Sigmoid colon (tissue), 7 donors: ENCODE data around the gene RALY. TPM values are rescaled to one million over a fixed set of nuclear protein-coding genes. Genes with fewer than 3 reads are reported as not detected.
A peak's percentile ranks its signal among the peaks of the same experiment; 100 is the strongest.

ENCODE experiments used
- DNase-seq: peaks from one replicate; pipeline ENCODE4 v3.0.0-alpha.2; 2019
- H3K27ac ChIP-seq, 4 donors: fragments of 200-600 bp; sonication (generic); one replicate each; pipeline ENCODE4 v1.5.1; 2016 to 2019; ENCODE audit warnings: mild to moderate bottlenecking in 1 of 4
- H3K27me3 ChIP-seq, 3 donors: fragments of 200-600 bp; sonication (generic); one replicate each; pipeline ENCODE4 v1.5.1; 2019; ENCODE audit warnings: mild to moderate bottlenecking in 1 of 3
- H3K36me3 ChIP-seq, 4 donors: fragments of 200-600 bp; sonication (generic); one replicate each; pipeline ENCODE4 v1.5.1; 2016 to 2019
- H3K4me1 ChIP-seq, 4 donors: fragments of 200-600 bp; sonication (generic); one replicate each; pipeline ENCODE4 v1.5.1; 2017 to 2019
- H3K4me3 ChIP-seq, 4 donors: fragments of 200-600 bp; sonication (generic); one replicate each; pipeline ENCODE4 v1.5.1; 2017 to 2019; ENCODE audit warnings: mild to moderate bottlenecking in 2 of 4, moderate library complexity in 1 of 4
- H3K9me3 ChIP-seq, 4 donors: fragments of 200-600 bp in 3 of 4; sonication (generic) in 3 of 4; one replicate each; pipeline versions ENCODE4 v1.5.1 to v1.6.1; 2013 to 2019
- EP300 ChIP-seq, 4 donors: sonication (generic); formaldehyde crosslinking; IDR thresholded peaks; one replicate each; pipeline ENCODE4 v1.6.1; 2017; ENCODE audit warnings: antibody characterized with exemption in 4 of 4
- POLR2A ChIP-seq, 2 donors: fragments of 450-650 bp; IDR thresholded peaks; one replicate each; pipeline ENCODE4 v1.6.1; 2016; ENCODE audit warnings: antibody characterized with exemption in 2 of 2, mild to moderate bottlenecking in 2 of 2, moderate library complexity in 2 of 2
- POLR2AphosphoS5 ChIP-seq, 4 donors: sonication (generic); formaldehyde crosslinking; IDR thresholded peaks; one replicate each; pipeline ENCODE4 v1.6.1; 2017; ENCODE audit warnings: antibody characterized with exemption in 4 of 4
- WGBS, 2 donors: extraction: QIAGEN DNeasy Blood & Tissue Kit; methylation state at CpG; one replicate each; pipeline ENCODE4 v1.1.7; 2013; 5-methylcytosine and 5-hydroxymethylcytosine counted together
- intact Hi-C: fragments of 100-400 bp; cut with DNase I; formaldehyde crosslinking; loops from one replicate; pipeline ENCODE4 v1.15.1; 2023
- polyA plus RNA-seq, 3 donors: library from polyadenylated mRNA; stranded (reverse); fragments of 200-250 nt; gene quantifications; one replicate each; pipeline ENCODE4 v1.2.3, GENCODE V29; 2013
- total RNA-seq, 4 donors: library from RNA; depleted of rRNA; stranded (reverse); fragments of >200 nt; gene quantifications; one replicate each; pipeline ENCODE4 v1.1.0, GENCODE V29; 2016
- TF ChIP-seq, protein P1 (sequence below), 4 experiments: fragments of 450-650 bp in 3 of 4; fragments of 200-600 bp in 1 of 4; IDR thresholded peaks; one replicate each; pipeline ENCODE4 v1.5.1; 2016 to 2019; ENCODE audit warnings: antibody characterized with exemption in 4 of 4, mild to moderate bottlenecking in 3 of 4, moderate library complexity in 2 of 4
- donor health status: healthy with polysubstance abuse.
- donor health status: Bipolar disorder and iron deficiency.
- donor health status: healthy.

The RALY gene
- total and polyA plus RNA-seq, 7 donors, result 75.1 to 233 (median 94.5) TPM

- Histone ChIP-seq H3K4me3 (no peak overlapping the region), H3K9me3 (no peaks in the 10 kb centered on the region), H3K36me3 (no peaks in the 10 kb centered on the region), H3K4me1 (peaks cover 0 to 7% (median 0%) of the 10 kb centered on the region in 4 donors), H3K27ac (no peak overlapping the region), H3K27me3 (no peaks in the 10 kb centered on the region)
- WGBS, 2 donors, result 95 to 96% methylated on average over 5 of the region's 5 CpGs
- TF ChIP-seq POLR2A (IDR thresholded peaks at IDR 0.05), result no peak
- TF ChIP-seq POLR2AphosphoS5 (IDR thresholded peaks at IDR 0.05), result no peak
- TF ChIP-seq, protein P1, sequence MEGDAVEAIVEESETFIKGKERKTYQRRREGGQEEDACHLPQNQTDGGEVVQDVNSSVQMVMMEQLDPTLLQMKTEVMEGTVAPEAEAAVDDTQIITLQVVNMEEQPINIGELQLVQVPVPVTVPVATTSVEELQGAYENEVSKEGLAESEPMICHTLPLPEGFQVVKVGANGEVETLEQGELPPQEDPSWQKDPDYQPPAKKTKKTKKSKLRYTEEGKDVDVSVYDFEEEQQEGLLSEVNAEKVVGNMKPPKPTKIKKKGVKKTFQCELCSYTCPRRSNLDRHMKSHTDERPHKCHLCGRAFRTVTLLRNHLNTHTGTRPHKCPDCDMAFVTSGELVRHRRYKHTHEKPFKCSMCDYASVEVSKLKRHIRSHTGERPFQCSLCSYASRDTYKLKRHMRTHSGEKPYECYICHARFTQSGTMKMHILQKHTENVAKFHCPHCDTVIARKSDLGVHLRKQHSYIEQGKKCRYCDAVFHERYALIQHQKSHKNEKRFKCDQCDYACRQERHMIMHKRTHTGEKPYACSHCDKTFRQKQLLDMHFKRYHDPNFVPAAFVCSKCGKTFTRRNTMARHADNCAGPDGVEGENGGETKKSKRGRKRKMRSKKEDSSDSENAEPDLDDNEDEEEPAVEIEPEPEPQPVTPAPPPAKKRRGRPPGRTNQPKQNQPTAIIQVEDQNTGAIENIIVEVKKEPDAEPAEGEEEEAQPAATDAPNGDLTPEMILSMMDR (IDR thresholded peaks at IDR 0.05), result no peak
- TF ChIP-seq EP300 (IDR thresholded peaks at IDR 0.05), result no peak
- no peak for DNase-seq
- intact Hi-C loops, result no loop called here
These were observed 7.0 kb upstream of the RALY start for GRCh38 chr20:33986560-33987216.

DNA sequence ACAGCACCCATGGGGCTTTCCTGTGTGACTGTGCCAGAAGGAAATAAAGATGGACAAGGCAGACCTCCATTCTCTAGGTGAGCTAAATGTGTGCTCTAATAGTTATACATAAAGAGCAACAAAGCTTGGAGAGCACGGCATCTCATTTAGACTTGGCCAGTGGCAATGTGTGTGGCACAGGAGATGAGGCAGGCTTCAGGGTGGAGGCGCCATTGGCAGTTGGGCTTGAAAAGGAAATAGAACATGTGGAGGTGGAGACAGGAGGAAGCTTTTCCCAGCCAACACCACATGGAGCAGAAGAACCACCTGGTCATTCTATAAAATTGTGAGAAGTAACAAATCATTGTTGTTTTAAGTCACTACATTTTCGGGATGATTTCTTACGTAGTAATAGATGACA lies 3.6 kb upstream of the RALY start:
- TF ChIP-seq POLR2A (IDR thresholded peaks at IDR 0.05) (no peak), POLR2AphosphoS5 (IDR thresholded peaks at IDR 0.05) (no peak), EP300 (IDR thresholded peaks at IDR 0.05) (no peak)
- TF ChIP-seq, protein P1 (IDR thresholded peaks at IDR 0.05), result no peak
- intact Hi-C loops, result loop anchor here (5.0 kb wide), 1 partner anchor 178 kb away; the partner anchor contains the start of gene CHMP4B
- Histone ChIP-seq H3K36me3 (no peaks in the 10 kb centered on the region), H3K4me1 (peaks cover 0 to 20% (median 12%) of the 10 kb centered on the region in 4 donors), H3K27me3 (no peaks in the 10 kb centered on the region), H3K27ac (no peak overlapping the region), H3K4me3 (no peak overlapping the region), H3K9me3 (no peaks in the 10 kb centered on the region)
- WGBS, 2 donors, result 94 to 95% methylated on average over 4 of the region's 4 CpGs
- DNase-seq, result no peak

DNA sequence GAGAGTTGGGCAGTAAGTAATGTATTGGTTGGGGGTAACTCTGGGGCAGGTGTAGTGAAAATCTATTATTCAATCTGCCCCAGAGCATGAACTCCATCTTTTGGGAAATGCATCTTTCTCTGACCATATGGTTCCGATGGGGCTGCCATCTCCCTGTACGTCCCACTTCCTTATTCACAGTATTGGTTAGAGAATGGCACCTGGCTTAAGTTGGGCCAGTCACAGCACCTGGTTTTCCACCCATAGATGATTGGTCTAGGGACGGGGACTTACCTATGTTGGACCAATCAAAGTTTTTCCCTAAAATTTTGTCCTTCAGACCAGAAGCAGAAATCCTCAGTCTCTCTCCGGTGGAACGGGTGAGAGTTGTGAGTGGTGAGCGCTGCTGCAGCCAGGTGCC lies 2.2 kb upstream of the RALY start:
- DNase-seq, result no peak
- Histone ChIP-seq H3K4me3 (no peak overlapping the region), H3K4me1 (peaks cover 0 to 34% (median 26%) of the 10 kb centered on the region in 4 donors), H3K27me3 (no peaks in the 10 kb centered on the region), H3K27ac (no peak overlapping the region), H3K9me3 (no peaks in the 10 kb centered on the region), H3K36me3 (no peaks in the 10 kb centered on the region)
- WGBS, 2 donors, result 92 to 95% methylated on average over 6 of the region's 6 CpGs
- TF ChIP-seq EP300 (IDR thresholded peaks at IDR 0.05) (no peak), POLR2AphosphoS5 (IDR thresholded peaks at IDR 0.05) (no peak), POLR2A (IDR thresholded peaks at IDR 0.05) (no peak)
- TF ChIP-seq, protein P1 (IDR thresholded peaks at IDR 0.05), result no peak
- intact Hi-C loops, result loop anchor here (5.0 kb wide), 1 partner anchor 179 kb away; the partner anchor contains the start of gene CHMP4B

GRCh38 chr20:33992145-33992922 lies 1.4 kb upstream of the RALY start:
- H3K36me3 ChIP-seq, result no peaks in the 10 kb centered on the region
- DNase-seq, result no peak
- TF ChIP-seq POLR2AphosphoS5 (IDR thresholded peaks at IDR 0.05), result no peak
- no peak for TF ChIP-seq POLR2A (IDR thresholded peaks at IDR 0.05)
- TF ChIP-seq EP300 (IDR thresholded peaks at IDR 0.05), result no peak
- TF ChIP-seq, protein P1 (IDR thresholded peaks at IDR 0.05), result no peak
- peak overlapping the region; percentile 97 to 99 (median 99) for H3K27ac ChIP-seq
- intact Hi-C loops, result loop anchor here (2.0 to 5.0 kb wide), 2 partner anchors 22 to 180 kb away; partner anchors contain the start of gene CHMP4B
- H3K4me3 ChIP-seq, result peak overlapping the region; percentile 50 to 96 (median 78)
- H3K4me1 ChIP-seq, result peaks cover 0 to 43% (median 34%) of the 10 kb centered on the region in 4 donors
- H3K27me3 ChIP-seq, result no peaks in the 10 kb centered on the region
- H3K9me3 ChIP-seq, result no peaks in the 10 kb centered on the region
- 22 to 38% methylated on average over 20 of the region's 20 CpGs for WGBS, 2 donors
